ENCODE results near the gene TMOD2. TPM values are rescaled to one million over a fixed set of nuclear protein-coding genes. Genes with fewer than 3 reads are reported as not detected.

The TMOD2 gene
- total RNA-seq, 1 experiment from 2014 or later: 3.0 TPM

- H4K8ac ChIP-seq (replicated peaks; ENCODE audit: insufficient read length, low read depth, low read length): no peak overlapping the region
- H3K4ac ChIP-seq (ENCODE audit: low read depth, low read length): no peak overlapping the region
- H4K91ac ChIP-seq (ENCODE audit: insufficient read length, low read depth, low read length): no peak overlapping the region
- H3K79me1 ChIP-seq (ENCODE audit: insufficient read depth, low read depth, low read length, poor library complexity, severe bottlenecking): peaks cover 3% of the 10 kb centered on the region
- no peaks in the 10 kb centered on the region for H4K20me1 ChIP-seq (ENCODE audit: control insufficient read depth, insufficient read depth, insufficient read length)
- H3K79me2 ChIP-seq (ENCODE audit: insufficient read depth, low read length): no peaks in the 10 kb centered on the region
- H3K27me3 Mint-ChIP-seq (ENCODE audit: low read depth): no peaks in the 10 kb centered on the region
- no peaks in the 10 kb centered on the region for H3K27me3 ChIP-seq (ENCODE audit: insufficient read depth, low read length)
- H3K9me3 ChIP-seq (ENCODE audit: control insufficient read depth, low read depth, low read length): no peaks in the 10 kb centered on the region
- no peak overlapping the region for H2BK20ac ChIP-seq (ENCODE audit: low read depth, low read length, poor library complexity, severe bottlenecking)
- H3K4me3 Mint-ChIP-seq: no peak overlapping the region
- H2AK5ac ChIP-seq (ENCODE audit: insufficient read length, low read length): no peak overlapping the region
- H3K14ac ChIP-seq (ENCODE audit: insufficient read depth, low read length): no peak overlapping the region
- no peaks in the 10 kb centered on the region for H3K23me2 ChIP-seq (ENCODE audit: insufficient read length, low read depth, low read length, poor library complexity, severe bottlenecking)
- no peak overlapping the region for H3K18ac ChIP-seq (ENCODE audit: insufficient read length, low read depth, low read length)
- no peak overlapping the region for H2AFZ ChIP-seq (ENCODE audit: low read length)
- no peak overlapping the region for H3K9ac ChIP-seq (ENCODE audit: extremely low read depth, insufficient read length, low read length)
- H3K36me3 Mint-ChIP-seq (ENCODE audit: insufficient read depth in 1 of 3, low read depth in 3 of 3): peaks cover 8 to 14% (median 10%) of the 10 kb centered on the region in 3 experiments; a peak in 5 of 7 replicates
- no peak overlapping the region for H3K27ac Mint-ChIP-seq
- H3K56ac ChIP-seq (ENCODE audit: insufficient read length, low read depth, low read length): no peak overlapping the region
- H3K9me3 Mint-ChIP-seq: no peaks in the 10 kb centered on the region
- no CpG with 5 or more reads among the region's 10 CpGs for WGBS (ENCODE audit: extremely low coverage, insufficient read length, low lambda C conversion rate)
- no peak overlapping the region for H2BK15ac ChIP-seq (ENCODE audit: low read depth, low read length)
- no peak overlapping the region for H2BK5ac ChIP-seq (ENCODE audit: insufficient read length, low read length)
- peaks cover 20 to 31% of the 10 kb centered on the region in 2 experiments for H3K4me1 Mint-ChIP-seq
- H2BK12ac ChIP-seq (ENCODE audit: insufficient read length, low read depth, low read length): no peak overlapping the region
- H2BK120ac ChIP-seq (ENCODE audit: low read depth, low read length, poor library complexity, severe bottlenecking): no peak overlapping the region
- no peak for TF ChIP-seq CTCF (conservative IDR thresholded peaks at IDR 0.05)
- no peak overlapping the region for H3K27ac ChIP-seq (ENCODE audit: insufficient read length, low read depth, low read length)
- no peak overlapping the region for H3K4me2 ChIP-seq (ENCODE audit: insufficient read depth, insufficient read length, low read length)
- no peak for DNase-seq
- H4K5ac ChIP-seq (ENCODE audit: insufficient read length, low read depth, low read length): no peak overlapping the region
- H3K4me1 ChIP-seq (ENCODE audit: insufficient read depth, low read length): peaks cover 1% of the 10 kb centered on the region; the same call in 1 of the 2 replicates
- no peak overlapping the region for H3T11ph ChIP-seq (ENCODE audit: low read length)
- no peak overlapping the region for H3K23ac ChIP-seq (ENCODE audit: insufficient read length, low read depth, low read length)
Observed at GRCh38 chr15:51861557-51862359, 110.4 kb downstream of the TMOD2 start.
